Posterior vena cava (tissue), 2 donors: ENCODE data around the gene SLC35F4. TPM values are rescaled to one million over a fixed set of nuclear protein-coding genes. Genes with fewer than 3 reads are reported as not detected.
"Not testable (repeated sequence)": the region's sequence is repeated elsewhere in the genome, so short reads cannot be mapped to it uniquely, and the experiment has no call there.

Experiments
- DNase-seq: peaks from one replicate; pipeline ENCODE4 v3.0.0-alpha.2; 2020; ENCODE audit warnings: low spot score
- intact Hi-C, 2 donors: fragments of 100-400 bp; cut with DNase I; formaldehyde crosslinking; loops; one replicate each; pipeline versions ENCODE4 v1.14.1 to v1.14.2; 2022 to 2023
- total RNA-seq, 2 donors: library from RNA; stranded (reverse); fragmentation: NEBNext Ultra II Directional; extraction: Animal tissue kit (Norgen Biotek cat#: 25700); gene quantifications; one replicate each; pipeline ENCODE4 v1.2.1, GENCODE V29; 2021
- donor health status: DM: yes; HTN: yes; CAD: no.
- donor health status: DM: yes; HTN: yes; CAD: no.

The SLC35F4 gene
- total RNA-seq, 2 donors from 2014 or later: 3.9 to 7.1 TPM

- no peak for DNase-seq
- intact Hi-C loops: no loop called here
Measured at GRCh38 chr14:57746563-57746962, 119.3 kb downstream of the SLC35F4 start.

- no peak for DNase-seq
- intact Hi-C loops: no loop called here
Measured at GRCh38 chr14:57739516-57739915, 126.4 kb downstream of the SLC35F4 start.

DNA sequence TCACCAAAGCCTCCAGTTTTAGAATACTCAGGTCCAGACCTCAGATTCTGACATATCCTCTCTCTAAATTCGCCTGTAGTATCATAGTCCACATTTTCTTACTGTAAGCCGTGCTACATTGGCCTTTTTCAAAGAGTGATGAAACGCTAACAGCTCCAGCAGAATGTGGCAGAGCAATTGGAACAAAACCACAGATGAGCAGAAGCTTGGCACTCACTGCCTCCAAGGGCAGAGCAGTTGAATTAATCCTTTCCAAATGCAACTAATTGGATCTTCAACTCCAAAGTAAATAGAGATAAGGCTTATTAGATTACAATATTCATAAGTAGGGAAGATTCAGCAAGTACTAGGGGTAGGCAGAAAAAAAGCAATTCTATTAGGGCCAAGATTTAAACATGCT is 128.3 kb downstream of the SLC35F4 start:
- intact Hi-C loops: no loop called here
- no peak for DNase-seq

- no peak for DNase-seq
- intact Hi-C loops: no loop called here
Measured at GRCh38 chr14:57736391-57736790, 129.5 kb downstream of the SLC35F4 start.

GRCh38 chr14:57735276-57735675 is 130.6 kb downstream of the SLC35F4 start:
- DNase-seq: no peak
- intact Hi-C loops: no loop called here

DNA sequence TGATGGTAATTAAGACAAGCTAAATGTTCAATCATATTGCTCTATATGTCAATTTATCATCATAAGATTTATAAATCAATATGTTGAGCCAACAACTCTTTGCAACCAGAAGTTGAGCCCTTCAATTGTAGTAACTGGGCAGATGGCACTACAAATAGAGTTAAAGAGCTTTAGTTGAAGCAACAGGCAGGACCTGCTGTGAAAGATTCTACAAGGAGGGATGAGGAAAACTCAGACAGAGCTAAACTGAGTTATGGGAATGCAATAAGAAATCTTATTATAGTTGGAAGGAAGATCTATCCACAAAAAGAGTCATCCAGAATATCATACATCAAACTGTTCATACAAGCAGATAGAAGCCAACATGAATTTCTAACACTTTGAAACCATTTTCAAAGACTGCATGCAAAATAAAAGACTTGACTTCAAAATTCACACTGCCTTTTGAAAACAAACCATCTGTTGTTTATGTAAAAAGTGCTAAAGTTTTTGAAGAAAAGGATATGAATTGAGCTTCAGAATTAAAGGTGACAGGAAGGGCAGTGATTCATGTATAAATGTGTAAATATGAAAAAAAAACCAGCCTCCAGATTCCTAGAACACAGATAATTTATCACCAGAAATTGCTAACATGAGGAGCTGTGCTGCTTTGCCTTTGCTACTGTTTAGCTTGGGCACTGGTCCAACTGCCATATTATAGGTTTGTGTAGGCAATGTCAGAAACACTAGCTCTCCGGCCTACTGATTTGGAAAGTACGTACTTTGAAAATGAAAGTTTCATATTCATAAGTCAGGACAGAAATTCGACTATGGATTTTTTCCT is 133.2 kb downstream of the SLC35F4 start:
- intact Hi-C loops: no loop called here
- no peak for DNase-seq

- DNase-seq: no peak
- intact Hi-C loops: no loop called here
Measured at GRCh38 chr14:57729208-57730187, 136.4 kb downstream of the SLC35F4 start.

DNA sequence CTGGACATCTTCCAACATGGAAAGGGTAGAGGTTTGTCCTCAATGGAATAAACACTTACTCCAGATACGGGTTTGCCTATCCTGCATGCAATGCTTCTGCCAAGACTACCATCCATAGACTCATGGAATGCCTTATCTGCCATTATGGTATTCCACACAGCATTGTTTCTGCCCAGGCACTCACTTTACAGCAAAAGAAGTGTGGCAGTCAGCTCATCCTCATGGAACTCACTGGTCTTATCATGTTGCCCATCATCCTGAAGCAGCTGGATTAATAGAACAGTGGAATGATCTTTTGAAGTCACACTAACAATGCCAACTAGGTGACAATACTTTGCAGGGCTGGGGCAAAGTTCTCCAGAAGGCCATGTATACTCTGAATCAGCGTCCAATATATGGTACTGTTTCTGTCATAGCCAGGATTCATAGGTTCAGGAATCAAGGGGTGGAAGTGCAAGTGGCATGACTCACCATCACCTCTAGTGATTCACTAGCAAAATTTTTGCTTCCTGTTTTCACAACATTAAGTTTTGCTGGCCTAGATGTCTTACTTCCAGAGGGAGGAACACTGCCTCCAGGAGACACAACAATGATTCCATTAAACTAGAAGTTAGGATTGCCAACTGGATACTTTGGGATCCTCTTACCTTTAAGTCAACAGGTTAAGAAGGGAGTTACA is 140.4 kb downstream of the SLC35F4 start:
- no peak for DNase-seq
- intact Hi-C loops: no loop called here

GRCh38 chr14:57722141-57722540 is 143.8 kb downstream of the SLC35F4 start:
- DNase-seq, intact Hi-C loops: not testable (repeated sequence)

DNA sequence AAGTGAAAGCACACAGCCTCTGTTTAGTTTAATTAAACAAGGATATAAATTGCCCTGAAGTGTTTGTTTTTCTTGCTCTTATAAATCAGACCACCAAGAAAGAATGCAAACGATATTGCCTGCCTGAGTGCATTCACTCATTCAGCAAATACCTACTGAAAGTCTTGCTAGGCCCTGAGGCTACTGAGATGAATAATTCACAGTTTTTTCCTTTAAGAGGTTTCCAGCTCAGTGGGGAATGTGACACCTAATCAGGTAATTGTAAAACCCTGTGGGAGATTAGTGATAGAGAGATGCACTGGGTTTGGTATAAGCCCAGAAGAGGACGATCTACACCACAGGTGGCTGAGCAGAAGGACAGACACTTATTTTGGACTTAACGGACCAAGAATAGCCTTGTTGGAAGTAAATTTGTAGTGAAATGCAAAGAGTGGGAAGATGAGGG is 151.4 kb downstream of the SLC35F4 start:
- intact Hi-C loops: no loop called here
- no peak for DNase-seq

GRCh38 chr14:57712698-57713097 is 153.2 kb downstream of the SLC35F4 start:
- intact Hi-C loops: no loop called here
- no peak for DNase-seq

DNA sequence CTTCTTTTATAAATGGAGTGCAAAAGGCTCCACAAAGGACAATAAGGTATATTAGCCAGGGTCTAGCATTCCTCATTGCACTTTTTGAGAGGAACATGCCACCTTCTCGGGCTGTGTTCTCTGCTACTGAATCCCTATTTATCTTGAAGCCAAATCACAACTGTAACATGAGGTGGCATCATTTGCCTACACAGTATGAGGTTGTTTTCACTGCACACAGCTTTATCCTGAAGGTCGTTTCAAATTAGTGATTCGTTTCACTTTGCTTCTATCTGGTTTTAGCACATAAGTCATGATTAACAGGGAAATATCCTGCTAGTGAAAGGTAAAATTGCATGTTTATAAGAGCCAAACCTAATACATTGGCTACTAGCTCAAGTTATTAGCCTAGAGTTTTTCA is 153.8 kb downstream of the SLC35F4 start:
- intact Hi-C loops: no loop called here
- DNase-seq: no peak

DNA sequence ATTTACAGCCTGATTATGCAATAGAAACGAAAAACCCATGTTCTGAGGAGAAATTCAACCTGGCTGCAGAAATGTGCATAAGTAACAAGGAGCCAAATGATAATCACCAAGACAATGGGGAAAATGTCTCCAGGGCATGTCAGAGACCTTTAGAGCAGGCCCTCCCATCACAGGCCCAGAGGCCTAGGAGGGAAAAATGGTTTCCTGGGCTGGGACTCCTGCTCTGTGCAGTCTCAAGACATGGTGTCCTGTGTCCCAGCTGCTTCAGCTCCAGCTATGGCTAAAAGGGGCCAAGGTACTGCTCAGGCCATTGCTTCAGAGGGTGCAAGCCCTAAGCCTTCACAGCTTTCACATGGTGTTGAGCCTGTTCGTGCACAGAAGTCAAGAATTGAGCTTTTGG is 156.0 kb downstream of the SLC35F4 start:
- no peak for DNase-seq
- intact Hi-C loops: no loop called here

GRCh38 chr14:57709086-57709485 is 156.8 kb downstream of the SLC35F4 start:
- DNase-seq, intact Hi-C loops: not testable (repeated sequence)

DNA sequence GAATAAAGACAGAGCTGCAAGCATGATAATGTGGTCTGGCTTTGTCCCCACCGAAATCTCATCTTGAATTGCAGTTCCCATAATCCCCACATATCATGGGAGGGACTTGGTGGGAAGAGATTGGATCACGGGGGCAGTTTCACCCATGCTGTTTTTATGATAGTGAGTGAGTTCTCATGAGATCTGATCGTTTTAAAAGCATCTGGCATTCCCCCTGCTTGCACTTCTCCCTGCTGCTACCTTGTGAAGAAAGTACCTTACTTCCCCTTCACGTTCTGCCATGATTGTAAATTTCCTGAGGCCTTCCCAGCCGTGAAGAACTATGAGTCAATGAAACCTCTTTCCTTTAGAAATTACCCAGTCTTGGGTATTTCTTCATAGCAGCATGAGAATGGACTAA is 158.7 kb downstream of the SLC35F4 start:
- intact Hi-C loops: no loop called here
- DNase-seq: no peak

DNA sequence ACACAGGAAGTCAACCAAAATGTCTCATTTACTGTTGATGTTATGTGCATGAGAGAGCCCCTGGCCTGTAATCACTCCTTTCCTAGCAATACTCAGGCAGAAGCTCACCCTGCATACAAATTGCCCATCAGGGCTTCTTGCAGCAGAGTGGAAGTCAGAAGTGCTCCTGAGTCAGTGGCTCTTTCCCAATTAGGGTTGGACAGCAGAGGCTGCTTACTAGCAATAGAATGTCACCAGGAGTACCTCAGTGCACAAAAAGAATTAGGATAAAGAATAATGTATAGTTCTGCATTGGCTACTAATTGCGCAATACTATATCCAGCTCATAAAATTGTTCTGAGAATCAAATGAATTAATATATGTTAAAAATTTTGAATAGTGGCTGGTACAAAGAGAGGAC is 161.1 kb downstream of the SLC35F4 start:
- intact Hi-C loops: no loop called here
- DNase-seq: no peak

DNA sequence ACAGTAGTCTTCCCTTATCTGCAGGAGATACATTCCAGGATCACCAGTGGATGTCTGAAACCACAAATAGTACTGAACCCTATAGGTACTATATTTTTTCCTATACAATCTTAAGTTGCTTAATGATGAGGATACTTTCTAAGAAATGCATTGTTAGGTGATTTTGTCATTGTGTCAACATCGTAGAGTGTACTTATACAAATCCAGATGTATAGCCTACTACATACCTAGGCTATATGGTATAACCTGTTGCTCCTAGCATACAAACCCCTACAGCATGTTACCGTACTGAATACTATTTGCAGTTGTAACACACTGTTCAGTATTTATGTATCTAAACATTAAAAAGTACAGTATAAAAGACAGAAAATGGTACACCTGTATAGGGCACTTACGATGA is 165.9 kb downstream of the SLC35F4 start:
- intact Hi-C loops: no loop called here
- DNase-seq: no peak

DNA sequence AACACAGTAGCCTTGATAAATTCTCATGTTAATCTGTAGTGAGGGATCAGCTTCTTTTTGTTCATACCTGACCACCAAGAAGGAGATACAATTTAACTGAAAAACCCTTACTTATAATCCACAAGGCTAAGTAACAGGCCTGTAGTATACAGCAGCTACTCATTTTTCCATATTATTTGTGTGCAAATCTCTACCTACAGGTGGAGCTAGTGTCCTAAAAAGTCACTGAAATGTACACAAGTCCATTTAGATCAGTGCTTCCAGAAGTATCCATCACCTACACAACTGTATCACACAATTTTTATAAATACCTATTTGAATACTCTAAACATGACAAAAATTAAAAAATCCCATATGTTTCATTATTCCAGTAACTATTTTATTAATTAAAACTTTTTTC is 173.2 kb downstream of the SLC35F4 start:
- intact Hi-C loops: no loop called here
- no peak for DNase-seq

DNA sequence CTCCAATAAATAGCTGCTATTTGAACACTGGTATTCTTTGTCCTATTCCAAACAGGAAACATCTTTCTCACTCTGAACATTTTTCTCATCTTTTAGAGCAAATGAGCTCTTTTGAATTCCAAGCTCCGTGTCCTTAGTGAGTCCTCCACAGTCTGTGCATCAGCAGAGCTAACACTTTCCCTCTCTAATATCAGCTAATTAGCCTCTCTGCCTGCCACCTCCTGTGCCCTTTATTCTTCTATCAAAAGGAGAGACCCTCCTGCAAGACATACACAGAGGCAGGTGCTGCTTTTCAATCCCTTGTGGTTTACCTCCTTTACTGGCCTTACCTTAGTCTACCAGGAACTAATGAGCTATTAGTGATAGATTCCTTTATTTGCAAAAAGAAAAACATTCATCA is 178.5 kb downstream of the SLC35F4 start:
- intact Hi-C loops: no loop called here
- DNase-seq: no peak

GRCh38 chr14:57686304-57686703 is 179.6 kb downstream of the SLC35F4 start:
- DNase-seq: no peak
- intact Hi-C loops: no loop called here
